BLaER1 (cell line): ENCODE results near the gene LAMA2.

Experiments
- H3K27ac ChIP-seq: shearing (Covaris generic); formaldehyde crosslinking; 2 replicates; pipeline ENCODE4 v1.8.1; 2022
- H3K27me3 ChIP-seq: shearing (Covaris generic); formaldehyde crosslinking; 2 replicates; pipeline ENCODE4 v1.8.1; 2022
- H3K36me3 ChIP-seq: shearing (Covaris generic); formaldehyde crosslinking; 2 replicates; pipeline ENCODE4 v1.8.1; 2022
- H3K4me1 ChIP-seq: shearing (Covaris generic); formaldehyde crosslinking; 2 replicates; pipeline ENCODE4 v1.8.1; 2022
- H3K4me2 ChIP-seq: shearing (Covaris generic); formaldehyde crosslinking; 2 replicates; pipeline ENCODE4 v1.8.1; 2022
- H3K4me3 ChIP-seq: shearing (Covaris generic); formaldehyde crosslinking; 2 replicates; pipeline ENCODE4 v1.8.1; 2022
- H3K9ac ChIP-seq: shearing (Covaris generic); formaldehyde crosslinking; 2 replicates; pipeline ENCODE4 v1.8.1; 2022
- H3K9me3 ChIP-seq: shearing (Covaris generic); formaldehyde crosslinking; 2 replicates; pipeline ENCODE4 v1.8.1; 2022
- H4K20me1 ChIP-seq: shearing (Covaris generic); formaldehyde crosslinking; 2 replicates; pipeline ENCODE4 v1.8.1; 2022
- Cebpa-rat ChIP-seq: shearing (Covaris generic); IDR thresholded peaks from 2 replicates; pipeline ENCODE4 v1.8.1; 2022

LAMA2 gene

GRCh38 chr6:129338683-129339082 lies 455.7 kb downstream of the LAMA2 start:
- no peaks in the 10 kb centered on the region for H4K20me1 ChIP-seq
- no peak overlapping the region for H3K27ac ChIP-seq
- no peak for TF ChIP-seq Cebpa-rat
- H3K9ac ChIP-seq: no peak overlapping the region
- H3K4me2 ChIP-seq: no peak overlapping the region
- no peaks in the 10 kb centered on the region for H3K9me3 ChIP-seq
- H3K4me1 ChIP-seq: no peaks in the 10 kb centered on the region
- H3K27me3 ChIP-seq: no peaks in the 10 kb centered on the region
- no peaks in the 10 kb centered on the region for H3K36me3 ChIP-seq
- H3K4me3 ChIP-seq: no peak overlapping the region

GRCh38 chr6:129340983-129341382 lies 458.0 kb downstream of the LAMA2 start:
- TF ChIP-seq Cebpa-rat: no peak
- Histone ChIP-seq H3K4me1 (no peaks in the 10 kb centered on the region), H3K27me3 (no peaks in the 10 kb centered on the region), H3K9ac (no peak overlapping the region), H3K9me3 (no peaks in the 10 kb centered on the region), H3K4me3 (no peak overlapping the region), H3K27ac (no peak overlapping the region), H3K36me3 (no peaks in the 10 kb centered on the region), H3K4me2 (no peak overlapping the region), H4K20me1 (no peaks in the 10 kb centered on the region)

GRCh38 chr6:129342243-129342642 lies 459.3 kb downstream of the LAMA2 start:
- Histone ChIP-seq H3K27ac (no peak overlapping the region), H3K4me3 (no peak overlapping the region), H3K36me3 (no peaks in the 10 kb centered on the region), H3K27me3 (no peaks in the 10 kb centered on the region), H4K20me1 (no peaks in the 10 kb centered on the region), H3K9ac (no peak overlapping the region), H3K9me3 (no peaks in the 10 kb centered on the region), H3K4me2 (no peak overlapping the region), H3K4me1 (no peaks in the 10 kb centered on the region)
- TF ChIP-seq Cebpa-rat: no peak

GRCh38 chr6:129342796-129343195 lies 459.9 kb downstream of the LAMA2 start:
- no peaks in the 10 kb centered on the region for H3K9me3 ChIP-seq

GRCh38 chr6:129344379-129344778 lies 461.4 kb downstream of the LAMA2 start:
- Histone ChIP-seq H3K4me2 (no peak overlapping the region), H3K27me3 (no peaks in the 10 kb centered on the region)

More at GRCh38 chr6:129342796-129343195, 459.9 kb downstream of the LAMA2 start:
- H3K27me3 ChIP-seq: no peaks in the 10 kb centered on the region
- no peak overlapping the region for H3K4me3 ChIP-seq
- no peak overlapping the region for H3K9ac ChIP-seq
- TF ChIP-seq Cebpa-rat: no peak
- no peaks in the 10 kb centered on the region for H4K20me1 ChIP-seq
- no peak overlapping the region for H3K27ac ChIP-seq
- no peaks in the 10 kb centered on the region for H3K4me1 ChIP-seq
- H3K4me2 ChIP-seq: no peak overlapping the region
- no peaks in the 10 kb centered on the region for H3K36me3 ChIP-seq

GRCh38 chr6:129345890-129346289 lies 463.0 kb downstream of the LAMA2 start:
- H3K4me2 ChIP-seq: no peak overlapping the region
- H3K27ac ChIP-seq: no peak overlapping the region
- H3K27me3 ChIP-seq: no peaks in the 10 kb centered on the region
- H3K4me3 ChIP-seq: no peak overlapping the region
- H4K20me1 ChIP-seq: no peaks in the 10 kb centered on the region
- TF ChIP-seq Cebpa-rat: no peak
- no peaks in the 10 kb centered on the region for H3K9me3 ChIP-seq
- H3K9ac ChIP-seq: no peak overlapping the region
- no peaks in the 10 kb centered on the region for H3K36me3 ChIP-seq
- H3K4me1 ChIP-seq: no peaks in the 10 kb centered on the region

More at GRCh38 chr6:129344379-129344778, 461.4 kb downstream of the LAMA2 start:
- Histone ChIP-seq H3K27ac (no peak overlapping the region), H4K20me1 (no peaks in the 10 kb centered on the region), H3K9me3 (no peaks in the 10 kb centered on the region), H3K4me1 (no peaks in the 10 kb centered on the region), H3K36me3 (no peaks in the 10 kb centered on the region), H3K4me3 (no peak overlapping the region), H3K9ac (no peak overlapping the region)
- no peak for TF ChIP-seq Cebpa-rat

GRCh38 chr6:129346964-129347363 lies 464.0 kb downstream of the LAMA2 start:
- H4K20me1 ChIP-seq: no peaks in the 10 kb centered on the region
- H3K27ac ChIP-seq: no peak overlapping the region
- no peaks in the 10 kb centered on the region for H3K36me3 ChIP-seq
- no peaks in the 10 kb centered on the region for H3K4me1 ChIP-seq
- no peak overlapping the region for H3K9ac ChIP-seq
- no peaks in the 10 kb centered on the region for H3K27me3 ChIP-seq
- TF ChIP-seq Cebpa-rat: no peak
- H3K9me3 ChIP-seq: no peaks in the 10 kb centered on the region
- no peak overlapping the region for H3K4me2 ChIP-seq
- H3K4me3 ChIP-seq: no peak overlapping the region

GRCh38 chr6:129350278-129350677 lies 467.3 kb downstream of the LAMA2 start:
- no peak overlapping the region for H3K27ac ChIP-seq
- no peaks in the 10 kb centered on the region for H3K27me3 ChIP-seq
- no peak overlapping the region for H3K9ac ChIP-seq
- H4K20me1 ChIP-seq: no peaks in the 10 kb centered on the region
- no peak for TF ChIP-seq Cebpa-rat
- no peaks in the 10 kb centered on the region for H3K9me3 ChIP-seq
- H3K4me3 ChIP-seq: no peak overlapping the region
- H3K36me3 ChIP-seq: no peaks in the 10 kb centered on the region
- H3K4me2 ChIP-seq: no peak overlapping the region
- H3K4me1 ChIP-seq: no peaks in the 10 kb centered on the region

GRCh38 chr6:129351807-129352206 lies 468.9 kb downstream of the LAMA2 start:
- Histone ChIP-seq H3K36me3 (no peaks in the 10 kb centered on the region), H4K20me1 (no peaks in the 10 kb centered on the region), H3K4me2 (no peak overlapping the region), H3K9ac (no peak overlapping the region), H3K4me3 (no peak overlapping the region), H3K27ac (no peak overlapping the region), H3K27me3 (no peaks in the 10 kb centered on the region), H3K9me3 (no peaks in the 10 kb centered on the region), H3K4me1 (no peaks in the 10 kb centered on the region)
- TF ChIP-seq Cebpa-rat: no peak

GRCh38 chr6:129353067-129353466 lies 470.1 kb downstream of the LAMA2 start:
- Histone ChIP-seq H3K27ac (no peak overlapping the region), H3K27me3 (no peaks in the 10 kb centered on the region), H3K4me1 (no peaks in the 10 kb centered on the region), H3K9me3 (no peaks in the 10 kb centered on the region), H3K9ac (no peak overlapping the region), H3K36me3 (no peaks in the 10 kb centered on the region), H4K20me1 (no peaks in the 10 kb centered on the region), H3K4me2 (no peak overlapping the region), H3K4me3 (no peak overlapping the region)
- no peak for TF ChIP-seq Cebpa-rat

GRCh38 chr6:129356129-129356528 lies 473.2 kb downstream of the LAMA2 start:
- Histone ChIP-seq H3K27ac (no peak overlapping the region), H3K9me3 (no peaks in the 10 kb centered on the region), H4K20me1 (no peaks in the 10 kb centered on the region), H3K9ac (no peak overlapping the region), H3K27me3 (no peaks in the 10 kb centered on the region), H3K4me1 (no peaks in the 10 kb centered on the region), H3K4me2 (no peak overlapping the region), H3K4me3 (no peak overlapping the region), H3K36me3 (no peaks in the 10 kb centered on the region)
- TF ChIP-seq Cebpa-rat: no peak
